Right renal pelvis (tissue), 4 donors: ENCODE results near the gene GK2. TPM values are rescaled to one million over a fixed set of nuclear protein-coding genes. Genes with fewer than 3 reads are reported as not detected.

Experiments
- DNase-seq, 4 donors: peaks; one replicate each; pipeline ENCODE4 v3.0.0-alpha.2; 2013; ENCODE audit warnings: low read depth in 4 of 4, low spot score in 3 of 4, missing footprints in 1 of 4
- polyA plus RNA-seq, 4 donors: library from polyadenylated mRNA; unstranded; fragments of 120-200 nt; gene quantifications; one replicate each; pipeline ENCODE4 v1.2.1, GENCODE V29; 2013; ENCODE audit not compliant: insufficient read length in 4 of 4

Gene GK2
- polyA plus RNA-seq, 4 donors = not detected

DNA sequence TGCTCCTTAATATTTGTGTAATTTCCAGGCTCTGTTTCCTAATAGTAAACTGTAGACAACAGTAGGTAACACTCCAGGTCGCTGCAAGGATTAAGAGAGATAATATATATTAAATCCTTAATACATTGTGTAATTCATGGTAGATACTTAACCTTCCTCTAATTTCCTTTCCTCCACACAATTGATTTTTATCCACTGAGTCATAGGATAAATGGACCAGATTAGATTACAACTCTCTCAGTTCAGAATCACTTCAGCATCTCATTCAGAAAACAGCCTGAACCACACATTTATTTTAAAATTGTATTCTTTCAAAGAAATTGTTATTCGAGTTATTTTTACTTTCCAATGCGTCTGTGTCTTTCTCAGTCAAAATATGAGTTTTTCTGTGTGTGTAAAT, 17.1 kb downstream of the GK2 start:
- DNase-seq = no peak

DNA sequence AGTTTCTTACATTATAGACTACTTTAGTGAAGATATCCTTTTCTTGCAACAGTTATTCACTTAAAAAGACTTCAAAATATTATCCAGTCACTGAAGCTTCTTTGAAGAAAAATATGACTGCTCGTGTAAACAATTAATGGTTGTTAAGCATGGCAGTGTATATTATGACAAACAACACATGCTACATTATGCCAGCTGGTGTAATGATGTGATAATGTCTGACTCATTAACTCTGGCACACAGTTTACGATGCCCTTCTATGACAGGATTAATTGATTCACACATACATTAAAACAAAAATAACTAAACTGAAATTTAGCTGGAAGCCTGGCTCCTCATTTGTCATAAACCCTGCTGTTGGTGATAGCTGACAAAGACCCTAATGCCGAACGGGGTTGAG, 22.4 kb downstream of the GK2 start:
- no peak for DNase-seq

DNA sequence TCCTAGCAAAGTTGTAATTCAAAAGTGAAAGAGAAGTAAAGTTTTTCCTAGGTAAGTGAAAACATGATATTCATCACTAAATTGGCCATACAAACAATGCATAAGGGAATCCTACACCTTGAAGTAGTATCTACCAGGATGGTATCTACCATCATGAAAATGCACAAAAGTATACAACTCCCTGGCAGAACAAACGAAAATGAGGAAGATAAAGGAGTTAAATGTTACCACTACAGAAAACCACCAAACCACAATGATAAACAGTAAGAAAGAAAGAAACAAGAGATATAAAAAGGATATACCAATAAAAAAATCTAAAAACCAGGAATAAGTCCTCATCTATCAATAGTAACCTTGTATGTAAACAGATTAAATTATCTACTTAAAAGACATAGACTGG, 26.9 kb downstream of the GK2 start:
- DNase-seq = no peak

DNA sequence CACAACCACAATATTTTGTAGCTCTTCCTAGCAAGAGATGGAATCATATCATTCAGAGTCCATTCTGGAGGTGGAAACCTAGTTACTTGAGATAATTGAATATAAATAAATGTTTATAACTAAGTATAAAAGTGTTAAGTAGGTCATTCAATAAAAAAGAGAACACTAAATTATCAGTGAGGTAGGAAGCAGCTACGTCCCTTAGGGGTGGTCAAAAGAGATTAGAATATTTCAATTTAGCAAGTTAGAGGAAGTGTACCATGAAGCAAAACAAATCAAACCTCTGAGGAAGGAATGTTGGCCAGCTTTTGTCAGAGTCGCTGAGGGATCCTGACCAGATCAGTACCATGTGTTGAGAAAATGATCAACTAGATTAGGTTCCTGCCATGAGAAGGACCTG, 38.0 kb downstream of the GK2 start:
- no peak for DNase-seq

DNA sequence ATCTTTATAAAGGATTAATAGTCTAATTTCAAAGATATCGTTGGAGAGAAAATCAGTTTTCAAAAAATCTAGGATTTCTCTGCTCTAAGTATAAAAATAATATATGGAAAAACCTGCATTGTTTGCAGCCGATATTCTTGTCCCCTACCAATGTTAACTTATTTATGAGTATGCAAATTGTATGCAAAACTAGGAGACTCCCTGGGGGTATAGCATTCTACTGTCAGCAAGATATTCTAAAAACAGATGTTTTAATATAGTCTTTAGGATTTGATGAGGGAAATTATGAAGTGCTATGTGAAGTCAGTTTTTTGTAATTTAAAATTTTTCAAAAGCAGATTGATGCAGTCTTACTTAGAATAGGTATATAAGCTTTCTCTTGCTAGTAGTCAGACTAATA, 40.9 kb downstream of the GK2 start:
- no peak for DNase-seq

DNA sequence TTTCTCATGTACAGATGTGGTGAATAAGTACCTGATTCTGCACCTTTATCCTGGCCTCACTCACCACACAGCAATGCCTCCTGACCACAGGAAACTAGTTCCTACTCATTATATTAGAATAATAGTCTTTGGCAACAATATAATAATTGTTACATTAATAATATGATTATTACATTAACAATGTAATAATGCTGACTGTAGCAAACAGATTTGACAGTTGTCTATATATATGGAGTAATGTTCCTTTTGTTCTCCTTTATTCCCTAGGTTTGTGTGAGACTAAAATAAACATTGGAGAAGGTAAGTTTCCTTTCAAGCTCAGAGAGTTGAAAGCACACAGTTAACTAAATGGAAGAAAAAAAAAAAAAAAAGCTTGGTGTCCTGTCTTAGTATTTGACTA, 41.6 kb downstream of the GK2 start:
- no peak for DNase-seq

DNA sequence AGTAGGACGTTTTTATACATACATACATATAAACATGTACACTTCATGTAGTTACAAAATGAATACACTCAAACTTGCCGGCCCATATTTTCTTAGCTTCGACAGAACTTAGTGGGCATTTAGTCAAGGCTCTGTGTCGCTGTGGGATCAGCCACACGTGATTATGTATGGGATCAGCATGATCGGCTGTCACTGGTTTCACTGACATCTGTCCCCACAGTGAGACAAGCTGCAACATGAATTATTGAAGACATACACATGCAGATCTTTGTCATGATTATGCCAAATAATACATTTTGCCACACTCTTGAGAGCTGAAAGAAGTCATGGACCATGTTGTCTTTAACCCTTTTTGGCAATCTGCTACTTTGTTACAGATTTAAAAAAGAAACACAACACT, 44.0 kb downstream of the GK2 start:
- DNase-seq = no peak

DNA sequence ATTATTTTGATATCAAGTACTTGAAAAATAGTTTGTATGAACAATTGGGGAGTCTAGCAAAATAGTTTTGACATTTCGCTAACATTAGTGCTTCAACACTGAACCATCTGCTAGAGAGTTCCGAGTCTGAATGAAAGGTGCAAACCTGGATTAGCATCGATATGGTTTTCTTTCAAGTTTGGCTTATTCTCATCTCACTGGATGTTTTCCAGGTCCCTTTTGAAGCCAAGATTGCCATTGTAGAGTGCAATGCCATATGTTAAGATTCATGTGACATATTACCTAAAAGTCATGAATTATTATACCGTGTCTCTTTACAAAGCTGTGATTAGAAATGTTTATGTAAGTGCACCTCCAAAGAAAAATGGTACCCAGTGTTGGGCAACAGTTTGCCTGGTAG, 45.4 kb downstream of the GK2 start:
- no peak for DNase-seq

DNA sequence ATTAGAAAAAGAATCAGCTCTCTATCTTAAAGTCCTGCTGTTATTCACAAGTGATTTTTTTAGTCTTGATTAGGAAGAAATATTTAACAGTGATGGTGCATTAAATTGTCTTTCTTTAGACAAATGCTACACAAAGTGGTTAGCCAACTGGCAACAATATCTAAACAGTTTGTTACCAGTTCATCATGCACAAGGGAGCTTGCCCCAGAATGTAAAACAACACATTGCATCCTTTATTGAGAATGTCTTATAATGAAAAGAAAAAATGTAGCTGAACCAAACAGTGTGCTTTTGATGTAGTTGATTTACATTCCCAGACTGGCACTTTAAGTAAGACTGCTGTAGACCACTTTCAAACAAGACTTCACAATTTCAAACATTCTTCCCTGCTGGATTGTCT, 48.0 kb downstream of the GK2 start:
- DNase-seq = no peak

DNA sequence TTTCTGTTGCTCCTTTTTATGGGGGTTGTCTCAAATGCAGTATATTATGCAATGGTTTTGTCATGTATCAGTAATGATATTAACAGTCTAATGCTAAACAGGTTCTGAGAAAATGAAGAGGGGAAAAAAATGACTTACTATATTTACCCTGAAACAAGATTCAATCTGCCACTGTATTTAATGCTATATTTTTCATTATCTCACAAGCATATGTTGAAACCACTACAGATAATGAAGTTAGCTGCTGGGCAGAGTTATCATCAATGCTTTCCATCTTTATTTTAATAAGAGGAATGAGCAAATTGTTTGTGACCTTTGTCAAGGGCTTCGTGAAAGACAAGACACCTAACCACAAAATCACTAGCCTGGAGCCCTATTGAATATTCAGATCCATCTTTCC, 49.6 kb downstream of the GK2 start:
- no peak for DNase-seq

DNA sequence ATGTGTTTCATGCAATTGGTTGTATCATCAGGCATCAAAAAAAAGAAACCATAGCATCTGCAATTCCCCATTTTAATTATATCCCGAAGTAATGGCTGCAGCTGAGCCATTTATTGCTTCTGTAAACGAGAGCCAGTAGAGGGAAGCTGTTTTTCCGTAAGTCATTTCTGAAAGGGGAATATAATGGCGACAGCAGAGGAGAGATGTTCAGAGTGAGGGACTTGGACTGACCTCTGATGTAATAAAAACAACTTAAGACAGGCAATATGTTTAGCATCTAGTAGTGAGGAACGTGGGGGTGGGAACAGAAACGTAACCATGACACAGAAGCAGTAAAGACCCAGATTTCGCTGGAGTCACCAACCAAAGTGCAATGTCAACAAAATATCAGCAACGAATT, 50.7 kb downstream of the GK2 start:
- DNase-seq = no peak

Other genes with a start within 250 kb of the GK2 start
- not detected for gene NAA11, start 82.2 kb downstream of the GK2 start, polyA plus RNA-seq